Measurements from ENCODE around the gene CDS2.

DNA sequence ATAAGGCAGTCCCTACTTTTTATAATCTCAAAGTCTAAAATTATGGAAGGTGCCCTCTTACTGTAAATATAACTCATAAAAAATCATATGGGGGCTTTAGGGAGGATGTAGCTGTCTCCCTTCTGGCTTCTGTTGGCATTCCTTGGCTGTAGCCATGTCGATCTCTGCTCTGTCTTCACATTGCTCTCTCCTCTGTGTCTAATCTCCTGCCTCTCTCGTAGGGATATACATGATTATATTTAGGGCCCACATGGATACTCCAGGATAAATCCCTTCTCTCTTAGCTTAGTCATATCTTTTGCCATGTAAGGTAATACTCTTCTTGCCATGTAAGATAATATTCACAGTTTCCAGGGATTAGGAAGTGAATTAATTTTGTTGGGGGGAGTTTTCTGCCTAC is 28.6 kb downstream of the CDS2 start:
- no peak for TF ChIP-seq CTCF (IDR thresholded peaks at IDR 0.05)
- TF ChIP-seq ZFX (IDR thresholded peaks at IDR 0.05; ENCODE audit: borderline replicate concordance) = no peak

All from 22Rv1 (cell line).